GM23248 (cell line): Measurements from ENCODE around the gene PDE4DIP. TPM values are rescaled to one million over a fixed set of nuclear protein-coding genes. Genes with fewer than 3 reads are reported as not detected.
"Not testable (repeated sequence)": the region's sequence is repeated elsewhere in the genome, so short reads cannot be mapped to it uniquely, and the experiment has no call there.

ENCODE experiments used
- DNase-seq: peaks from one replicate; pipeline ENCODE4 v3.0.0-alpha.2; 2015
- H2AFZ ChIP-seq: fragments of 200-600 bp; sonication (generic); 2 replicates; pipeline ENCODE4 v1.6.1; 2016; ENCODE audit warnings: antibody characterized with exemption
- H3F3A ChIP-seq: fragments of 200-600 bp; sonication (generic); 2 replicates; pipeline ENCODE4 v1.6.1; 2016; ENCODE audit warnings: mild to moderate bottlenecking, antibody characterized with exemption, mixed run types; ENCODE audit not compliant: insufficient read depth
- H3K27ac ChIP-seq: fragments of 200-600 bp; sonication (generic); 2 replicates; pipeline ENCODE4 v1.5.1; 2016; ENCODE audit warnings: mild to moderate bottlenecking
- H3K27me3 ChIP-seq: fragments of 200-600 bp; sonication (generic); replicated peaks from 2 replicates; pipeline ENCODE4 v1.6.1; 2016; ENCODE audit warnings: mild to moderate bottlenecking; ENCODE audit not compliant: insufficient read depth
- H3K36me3 ChIP-seq: fragments of 200-600 bp; sonication (generic); 2 replicates; pipeline ENCODE4 v1.6.1; 2016; ENCODE audit warnings: low read depth, mild to moderate bottlenecking
- H3K4me1 ChIP-seq: fragments of 200-600 bp; sonication (generic); 2 replicates; pipeline ENCODE4 v1.6.1; 2016; ENCODE audit warnings: mild to moderate bottlenecking; ENCODE audit not compliant: insufficient read depth
- H3K4me2 ChIP-seq: fragments of 200-600 bp; sonication (generic); one replicate; pipeline ENCODE4 v1.6.1; 2016; ENCODE audit warnings: mild to moderate bottlenecking; ENCODE audit not compliant: unreplicated experiment
- H3K4me3 ChIP-seq: fragments of 200-600 bp; sonication (generic); 2 replicates; pipeline ENCODE4 v1.5.1; 2016; ENCODE audit warnings: mild to moderate bottlenecking
- H3K79me2 ChIP-seq: fragments of 200-600 bp; sonication (generic); 2 replicates; pipeline ENCODE4 v1.6.1; 2016; ENCODE audit warnings: mild to moderate bottlenecking; ENCODE audit not compliant: insufficient read depth
- H3K9ac ChIP-seq: fragments of 200-600 bp; sonication (generic); 2 replicates; pipeline ENCODE4 v1.6.1; 2016; ENCODE audit warnings: mild to moderate bottlenecking
- H3K9me2 ChIP-seq: fragments of 200-600 bp; sonication (generic); 2 replicates; pipeline ENCODE4 v1.6.1; 2016; ENCODE audit warnings: mixed run types, mild to moderate bottlenecking, moderate library complexity; ENCODE audit not compliant: insufficient read depth
- H3K9me3 ChIP-seq: fragments of 200-600 bp; sonication (generic); one replicate; pipeline ENCODE4 v1.6.1; 2017; ENCODE audit warnings: low read depth
- H4K20me1 ChIP-seq: fragments of 200-600 bp; sonication (generic); 2 replicates; pipeline ENCODE4 v1.6.0; 2016; ENCODE audit not compliant: insufficient read depth
- WGBS, 2 experiments: methylation state at CpG; one replicate each; pipeline ENCODE4 v1.1.6; 2015 to 2017; ENCODE audit warnings: low lambda C conversion rate in 2 of 2, low coverage in 1 of 2; ENCODE audit errors: missing lambda C conversion rate in 2 of 2; 5-methylcytosine and 5-hydroxymethylcytosine counted together
- in situ Hi-C: fragments of 300-500 bp; cut with MboI; formaldehyde crosslinking; loops from 2 replicates; pipeline ENCODE4 v1.15.0; 2020
- polyA plus RNA-seq: library from polyadenylated mRNA; unstranded; fragments of >200 nt; fragmentation: Nextera tagmentation; extraction: Ambion mirVana; gene quantifications from 2 replicates; pipeline ENCODE4 v1.2.1, GENCODE V29; 2016
- total RNA-seq: library from RNA; depleted of rRNA; stranded (reverse); fragments of >200 nt; shearing (Covaris generic); gene quantifications from 2 replicates; pipeline ENCODE4 v1.2.3, GENCODE V29; 2014

Gene PDE4DIP
- total and polyA plus RNA-seq, 2 experiments from 2014 or later = 115 to 128 TPM

GRCh38 chr1:148854063-148854462, 9.8 kb downstream of the PDE4DIP start:
- WGBS, 2 experiments = no CpG with 5 or more reads among the region's 6 CpGs
- in situ Hi-C loops = not testable (repeated sequence)

GRCh38 chr1:148855367-148855766, 11.1 kb downstream of the PDE4DIP start:
- in situ Hi-C loops, DNase-seq: not testable (repeated sequence)
- 100% methylated on average over 1 of the region's 5 CpGs for WGBS, 2 experiments

More at GRCh38 chr1:148854063-148854462, 9.8 kb downstream of the PDE4DIP start:
- not testable (repeated sequence) for H3K27ac ChIP-seq, H3K4me2 ChIP-seq, H3K36me3 ChIP-seq, H3K9me3 ChIP-seq, H3K4me3 ChIP-seq, H3K79me2 ChIP-seq, H3K4me1 ChIP-seq, H2AFZ ChIP-seq, DNase-seq, H3F3A ChIP-seq, H4K20me1 ChIP-seq, H3K27me3 ChIP-seq, H3K9me2 ChIP-seq, H3K9ac ChIP-seq

GRCh38 chr1:148860049-148860448, 15.8 kb downstream of the PDE4DIP start:
- H3K27me3 ChIP-seq, H3K36me3 ChIP-seq, H3K4me2 ChIP-seq, H2AFZ ChIP-seq, H3K9ac ChIP-seq, H3K9me3 ChIP-seq, DNase-seq, in situ Hi-C loops, H3K79me2 ChIP-seq, H3K27ac ChIP-seq, H3K4me1 ChIP-seq, H3K9me2 ChIP-seq, H4K20me1 ChIP-seq, H3F3A ChIP-seq, H3K4me3 ChIP-seq: not testable (repeated sequence)
- whole genome bisulfite sequencing, 2 experiments = no CpG with 5 or more reads among the region's 2 CpGs

More at GRCh38 chr1:148855367-148855766, 11.1 kb downstream of the PDE4DIP start:
- not testable (repeated sequence) for H3K4me1 ChIP-seq, H3K4me2 ChIP-seq, H3K27ac ChIP-seq, H4K20me1 ChIP-seq, H3K9me2 ChIP-seq, H3K4me3 ChIP-seq, H3F3A ChIP-seq, H3K9ac ChIP-seq, H3K27me3 ChIP-seq, H3K9me3 ChIP-seq, H2AFZ ChIP-seq, H3K79me2 ChIP-seq, H3K36me3 ChIP-seq

- H3K27me3 ChIP-seq, H3K9me2 ChIP-seq, DNase-seq, H3K36me3 ChIP-seq, in situ Hi-C loops, H3K79me2 ChIP-seq, H3K9me3 ChIP-seq, H3K4me3 ChIP-seq, H4K20me1 ChIP-seq, H2AFZ ChIP-seq, H3K4me1 ChIP-seq, H3K4me2 ChIP-seq, H3K27ac ChIP-seq, H3F3A ChIP-seq, H3K9ac ChIP-seq: not testable (repeated sequence)
- no CpG with 5 or more reads among the region's 6 CpGs for WGBS, 2 experiments
Observed at GRCh38 chr1:148860579-148861259, 16.5 kb downstream of the PDE4DIP start.

- H3F3A ChIP-seq, H3K9me2 ChIP-seq, DNase-seq, H3K36me3 ChIP-seq, H3K27me3 ChIP-seq, H3K79me2 ChIP-seq, H3K4me3 ChIP-seq, H3K4me2 ChIP-seq, H4K20me1 ChIP-seq, H3K4me1 ChIP-seq, H2AFZ ChIP-seq, H3K9ac ChIP-seq, H3K9me3 ChIP-seq, H3K27ac ChIP-seq, in situ Hi-C loops: not testable (repeated sequence)
- no CpG with 5 or more reads among the region's 3 CpGs for WGBS, 2 experiments
Observed at GRCh38 chr1:148862590-148862989, 18.4 kb downstream of the PDE4DIP start.

GRCh38 chr1:148868924-148869633, 24.9 kb downstream of the PDE4DIP start:
- in situ Hi-C loops = not testable (repeated sequence)

GRCh38 chr1:148869634-148869961, 25.4 kb downstream of the PDE4DIP start:
- H3K4me3 ChIP-seq, H3K27ac ChIP-seq, H3K9me3 ChIP-seq, H3K9me2 ChIP-seq, H3K36me3 ChIP-seq, in situ Hi-C loops, H3K27me3 ChIP-seq, DNase-seq, H2AFZ ChIP-seq, H3F3A ChIP-seq, H4K20me1 ChIP-seq, H3K4me2 ChIP-seq, H3K4me1 ChIP-seq, H3K9ac ChIP-seq, H3K79me2 ChIP-seq: not testable (repeated sequence)
- WGBS, 2 experiments = 56% methylated on average over 1 of the region's 1 CpG; no CpG with 5 or more reads in 1 of the 2 experiments

More at GRCh38 chr1:148868924-148869633, 24.9 kb downstream of the PDE4DIP start:
- DNase-seq, H3K36me3 ChIP-seq, H3K9me3 ChIP-seq, H3K79me2 ChIP-seq, H3K4me2 ChIP-seq, H3K27ac ChIP-seq, H4K20me1 ChIP-seq, H2AFZ ChIP-seq, H3K9me2 ChIP-seq, H3F3A ChIP-seq, H3K4me3 ChIP-seq, H3K9ac ChIP-seq, H3K27me3 ChIP-seq, H3K4me1 ChIP-seq: not testable (repeated sequence)
- WGBS, 2 experiments = no CpG with 5 or more reads among the region's 6 CpGs
